Hepatocyte (in vitro differentiated cells): Measurements from ENCODE around the gene TBL1X. TPM values are rescaled to one million over a fixed set of nuclear protein-coding genes. Genes with fewer than 3 reads are reported as not detected.
"Not testable (repeated sequence)": the region's sequence is repeated elsewhere in the genome, so short reads cannot be mapped to it uniquely, and the experiment has no call there.

Experiments
- DNase-seq: peaks from one replicate; pipeline ENCODE4 v3.0.0-alpha.2; 2016; ENCODE audit warnings: low spot score
- H2AFZ ChIP-seq: fragments of 200-600 bp; sonication (generic); 2 replicates; pipeline ENCODE4 v1.6.0; 2016; ENCODE audit warnings: antibody characterized with exemption, mild to moderate bottlenecking
- H3K27ac ChIP-seq: fragments of 200-600 bp; sonication (generic); 2 replicates; pipeline ENCODE4 v1.5.1; 2016; ENCODE audit warnings: mild to moderate bottlenecking
- H3K27me3 ChIP-seq: fragments of 200-600 bp; sonication (generic); 2 replicates; pipeline ENCODE4 v1.6.1; 2016
- H3K36me3 ChIP-seq: fragments of 200-600 bp; sonication (generic); replicated peaks from 2 replicates; pipeline ENCODE4 v1.5.1; 2016; ENCODE audit warnings: low read depth; ENCODE audit not compliant: insufficient read depth
- H3K4me1 ChIP-seq: fragments of 200-600 bp; sonication (generic); 2 replicates; pipeline ENCODE4 v1.5.1; 2016; ENCODE audit warnings: mild to moderate bottlenecking, moderate library complexity; ENCODE audit not compliant: insufficient read depth
- H3K4me2 ChIP-seq: fragments of 200-600 bp; sonication (generic); 2 replicates; pipeline ENCODE4 v1.6.0; 2016
- H3K4me3 ChIP-seq: fragments of 200-600 bp; sonication (generic); 2 replicates; pipeline ENCODE4 v1.5.1; 2016; ENCODE audit warnings: mild to moderate bottlenecking
- H3K79me2 ChIP-seq: fragments of 200-600 bp; sonication (generic); 2 replicates; pipeline ENCODE4 v1.6.0; 2017; ENCODE audit warnings: mild to moderate bottlenecking
- H3K9me2 ChIP-seq: fragments of 200-600 bp; sonication (generic); replicated peaks from 2 replicates; pipeline ENCODE4 v1.6.0; 2017; ENCODE audit warnings: mild to moderate bottlenecking; ENCODE audit not compliant: insufficient read depth
- H3K9me3 ChIP-seq: fragments of 200-600 bp; sonication (generic); 2 replicates; pipeline ENCODE4 v1.5.1; 2016; ENCODE audit warnings: low read depth, mild to moderate bottlenecking
- H4K20me1 ChIP-seq: fragments of 200-600 bp; sonication (generic); 2 replicates; pipeline ENCODE4 v1.6.0; 2016; ENCODE audit warnings: mild to moderate bottlenecking; ENCODE audit not compliant: insufficient read depth, poor library complexity, severe bottlenecking
- EZH2 ChIP-seq: fragments of 200-600 bp; sonication (generic); IDR thresholded peaks from 2 replicates; pipeline ENCODE4 v1.6.1; 2016; ENCODE audit warnings: antibody characterized with exemption, mild to moderate bottlenecking, borderline replicate concordance
- EZH2phosphoT487 ChIP-seq: fragments of 200-600 bp; sonication (generic); IDR thresholded peaks from one replicate; pipeline ENCODE4 v1.6.1; 2018; ENCODE audit warnings: antibody characterized with exemption, mild to moderate bottlenecking, low read depth, moderate library complexity; ENCODE audit not compliant: unreplicated experiment, severe bottlenecking
- WGBS: methylation state at CpG from one replicate; pipeline ENCODE4 v1.1.6; 2016; ENCODE audit warnings: low lambda C conversion rate; ENCODE audit errors: missing lambda C conversion rate; 5-methylcytosine and 5-hydroxymethylcytosine counted together
- polyA plus RNA-seq: library from polyadenylated mRNA; unstranded; fragments of >200 nt; fragmentation: Nextera tagmentation; extraction: Ambion mirVana; gene quantifications from 2 replicates; pipeline ENCODE4 v1.2.1, GENCODE V29; 2016
- total RNA-seq: library from RNA; depleted of rRNA; stranded (reverse); fragments of >200 nt; gene quantifications from 2 replicates; pipeline ENCODE4 v1.2.3, GENCODE V29; 2014
- TF ChIP-seq, protein P1 (sequence below): fragments of 200-600 bp; sonication (generic); IDR thresholded peaks from 2 replicates; pipeline ENCODE4 v1.5.1; 2016; ENCODE audit warnings: antibody characterized with exemption, mild to moderate bottlenecking; ENCODE audit not compliant: poor library complexity

TBL1X gene
- total and polyA plus RNA-seq, 2 experiments from 2014 or later = 14.9 to 16.0 TPM

DNA sequence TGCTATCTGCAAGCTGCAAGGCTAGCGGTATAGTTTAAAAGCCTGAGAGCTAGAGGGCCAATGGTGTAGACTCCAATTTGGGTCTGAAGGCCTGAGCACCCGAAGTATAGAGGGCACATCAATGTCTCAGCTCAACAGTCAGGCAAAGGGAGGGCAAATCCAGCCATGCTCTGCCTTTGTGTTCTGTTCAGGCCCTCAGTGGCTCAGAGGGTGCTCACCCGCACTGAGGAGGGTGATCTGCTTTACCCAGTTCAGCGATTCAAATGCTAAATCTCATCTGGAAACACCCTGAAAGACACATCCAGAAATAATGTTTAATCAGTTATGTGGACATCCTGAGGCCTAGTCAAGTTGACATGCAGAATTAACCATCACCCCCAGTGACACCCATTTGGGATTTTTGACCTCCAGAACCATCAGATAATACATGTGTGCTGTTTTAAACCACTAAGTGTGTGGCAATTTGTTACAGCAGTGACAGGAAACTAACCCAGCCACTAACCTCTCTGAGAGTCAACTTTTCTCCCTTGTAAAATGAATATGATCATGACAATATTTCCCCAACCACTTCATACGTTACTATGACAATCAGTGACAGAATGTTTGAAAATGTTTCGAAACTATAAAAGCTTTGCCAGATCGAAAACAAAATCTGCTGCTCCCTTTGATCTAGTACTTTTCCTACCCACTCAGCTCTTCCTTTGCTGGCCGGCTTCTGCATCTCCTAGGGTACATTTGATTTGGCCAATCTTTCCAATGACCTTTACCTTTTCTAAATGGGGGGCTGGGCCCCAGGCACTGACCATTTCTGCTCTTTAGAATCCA is 8.4 kb upstream of the TBL1X start:
- no peaks in the 10 kb centered on the region for H3K27me3 ChIP-seq
- H3K27ac ChIP-seq = no peak overlapping the region
- H3K4me2 ChIP-seq = no peak overlapping the region
- no peaks in the 10 kb centered on the region for H4K20me1 ChIP-seq
- no peaks in the 10 kb centered on the region for H3K36me3 ChIP-seq
- peaks cover 3% of the 10 kb centered on the region for H3K4me1 ChIP-seq
- TF ChIP-seq, protein P1, sequence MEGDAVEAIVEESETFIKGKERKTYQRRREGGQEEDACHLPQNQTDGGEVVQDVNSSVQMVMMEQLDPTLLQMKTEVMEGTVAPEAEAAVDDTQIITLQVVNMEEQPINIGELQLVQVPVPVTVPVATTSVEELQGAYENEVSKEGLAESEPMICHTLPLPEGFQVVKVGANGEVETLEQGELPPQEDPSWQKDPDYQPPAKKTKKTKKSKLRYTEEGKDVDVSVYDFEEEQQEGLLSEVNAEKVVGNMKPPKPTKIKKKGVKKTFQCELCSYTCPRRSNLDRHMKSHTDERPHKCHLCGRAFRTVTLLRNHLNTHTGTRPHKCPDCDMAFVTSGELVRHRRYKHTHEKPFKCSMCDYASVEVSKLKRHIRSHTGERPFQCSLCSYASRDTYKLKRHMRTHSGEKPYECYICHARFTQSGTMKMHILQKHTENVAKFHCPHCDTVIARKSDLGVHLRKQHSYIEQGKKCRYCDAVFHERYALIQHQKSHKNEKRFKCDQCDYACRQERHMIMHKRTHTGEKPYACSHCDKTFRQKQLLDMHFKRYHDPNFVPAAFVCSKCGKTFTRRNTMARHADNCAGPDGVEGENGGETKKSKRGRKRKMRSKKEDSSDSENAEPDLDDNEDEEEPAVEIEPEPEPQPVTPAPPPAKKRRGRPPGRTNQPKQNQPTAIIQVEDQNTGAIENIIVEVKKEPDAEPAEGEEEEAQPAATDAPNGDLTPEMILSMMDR = no peak
- TF ChIP-seq EZH2 (no peak), EZH2phosphoT487 (no peak)
- no peak overlapping the region for H3K4me3 ChIP-seq
- DNase-seq = no peak
- 73% methylated on average over 8 of the region's 8 CpGs for WGBS
- no peaks in the 10 kb centered on the region for H3K9me2 ChIP-seq
- H3K9me3 ChIP-seq = no peaks in the 10 kb centered on the region
- no peak overlapping the region for H2AFZ ChIP-seq
- no peaks in the 10 kb centered on the region for H3K79me2 ChIP-seq

DNA sequence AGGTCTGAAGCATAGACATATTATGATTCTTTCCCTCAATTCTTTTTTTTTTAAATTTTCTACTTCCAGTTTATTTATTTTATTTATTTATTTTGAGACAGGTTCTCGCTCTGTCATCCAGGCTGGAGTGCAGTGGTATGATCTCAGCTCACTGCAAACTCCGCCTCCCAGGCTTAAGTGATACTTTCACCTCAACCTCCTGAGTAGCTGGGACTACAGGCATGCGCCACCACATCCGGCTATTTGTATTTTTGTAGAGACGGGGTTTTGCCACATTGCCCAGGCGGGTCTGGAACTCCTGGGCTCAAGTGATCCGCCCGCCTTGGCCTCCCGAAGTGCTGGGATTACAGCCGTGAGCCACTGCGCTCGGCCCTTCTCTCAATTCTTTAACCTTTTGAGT is 6.8 kb upstream of the TBL1X start:
- not testable (repeated sequence) for H2AFZ ChIP-seq, H3K4me2 ChIP-seq, H3K9me3 ChIP-seq, H3K79me2 ChIP-seq, DNase-seq, H3K27me3 ChIP-seq, H3K4me3 ChIP-seq, H3K9me2 ChIP-seq, H3K4me1 ChIP-seq, H3K27ac ChIP-seq, H4K20me1 ChIP-seq, H3K36me3 ChIP-seq
- 84% methylated on average over 12 of the region's 12 CpGs for WGBS

DNA sequence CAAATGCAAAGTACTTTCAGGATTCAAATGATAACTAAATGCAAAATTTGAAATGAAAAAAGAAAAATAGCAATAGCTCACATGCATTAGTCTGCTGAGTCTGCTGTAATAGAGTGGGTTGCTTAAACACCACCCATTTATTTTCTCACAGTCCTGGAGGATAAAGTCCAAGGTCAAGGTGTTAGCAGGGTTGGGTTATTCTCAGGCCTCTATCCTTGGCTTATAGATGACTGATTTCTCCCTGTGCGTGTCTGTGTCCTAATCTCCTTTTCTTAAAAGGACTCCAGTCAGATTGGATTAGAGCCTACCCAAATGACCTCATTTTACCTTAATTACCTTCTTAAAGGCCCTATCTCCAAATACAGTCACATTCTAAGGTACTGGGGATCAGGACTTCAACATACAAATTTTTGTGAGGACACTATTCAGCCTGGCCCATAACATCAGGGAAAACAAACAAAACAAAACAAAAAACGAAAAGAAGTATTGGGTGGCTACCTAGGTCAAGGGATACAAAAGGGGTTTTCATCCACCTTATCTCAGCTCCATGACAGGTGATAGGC is 6.3 kb upstream of the TBL1X start:
- no peaks in the 10 kb centered on the region for H3K9me2 ChIP-seq
- peaks cover 11% of the 10 kb centered on the region for H3K4me1 ChIP-seq
- no peak for DNase-seq
- no peaks in the 10 kb centered on the region for H3K36me3 ChIP-seq
- no peak overlapping the region for H3K4me2 ChIP-seq
- H3K4me3 ChIP-seq = no peak overlapping the region
- no peaks in the 10 kb centered on the region for H3K9me3 ChIP-seq
- no peaks in the 10 kb centered on the region for H4K20me1 ChIP-seq
- H3K79me2 ChIP-seq = no peaks in the 10 kb centered on the region
- no peaks in the 10 kb centered on the region for H3K27me3 ChIP-seq
- no peak overlapping the region for H2AFZ ChIP-seq
- H3K27ac ChIP-seq = peak overlapping the region; percentile 45
- TF ChIP-seq EZH2phosphoT487 (no peak), EZH2 (no peak)
- TF ChIP-seq, protein P1 = no peak
- 55% methylated on average over 2 of the region's 2 CpGs for WGBS

DNA sequence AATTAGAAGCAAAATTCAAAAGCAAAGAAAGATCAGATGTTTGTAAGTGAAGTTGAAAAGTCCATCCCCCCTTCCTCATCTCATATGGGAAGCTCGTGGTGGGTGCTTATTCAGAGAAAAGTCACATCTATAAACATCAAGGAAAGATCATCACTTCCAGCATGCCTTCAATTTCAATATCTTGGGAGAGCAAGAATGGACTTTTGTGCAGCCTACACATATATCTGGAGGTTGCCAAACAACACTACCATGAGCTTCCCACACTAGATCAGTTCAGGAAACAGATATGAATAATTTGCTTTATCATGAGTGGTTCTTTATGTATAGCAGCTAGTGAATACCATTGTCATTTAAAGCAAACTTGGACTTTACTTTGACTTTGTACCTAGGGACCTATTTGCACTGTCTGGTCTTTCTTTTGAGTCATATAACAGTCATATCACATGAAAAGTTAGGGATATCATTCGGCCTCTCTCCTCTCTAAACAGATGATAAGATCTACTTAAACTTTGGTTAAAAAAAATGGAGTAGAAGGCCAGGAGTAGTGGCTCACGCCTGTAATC is 5.6 kb upstream of the TBL1X start:
- H3K4me3 ChIP-seq = no peak overlapping the region
- no peaks in the 10 kb centered on the region for H3K9me3 ChIP-seq
- no peaks in the 10 kb centered on the region for H3K27me3 ChIP-seq
- no peaks in the 10 kb centered on the region for H3K36me3 ChIP-seq
- 53% methylated on average over 3 of the region's 3 CpGs for WGBS
- peaks cover 11% of the 10 kb centered on the region for H3K4me1 ChIP-seq
- no peak for TF ChIP-seq EZH2phosphoT487
- no peak for TF ChIP-seq EZH2
- TF ChIP-seq, protein P1 = no peak
- DNase-seq = no peak
- no peaks in the 10 kb centered on the region for H3K79me2 ChIP-seq
- no peak overlapping the region for H2AFZ ChIP-seq
- H3K4me2 ChIP-seq = no peak overlapping the region
- H3K9me2 ChIP-seq = no peaks in the 10 kb centered on the region
- H3K27ac ChIP-seq = peak overlapping the region; percentile 45
- H4K20me1 ChIP-seq = no peaks in the 10 kb centered on the region
